H1 (cell line): Measurements from ENCODE around the gene MUC5B. TPM values are rescaled to one million over a fixed set of nuclear protein-coding genes. Genes with fewer than 3 reads are reported as not detected.
"Not testable (repeated sequence)": the region's sequence is repeated elsewhere in the genome, so short reads cannot be mapped to it uniquely, and the experiment has no call there.

Experiments
- CTCF ChIA-PET: fragments of 300-600 bp; sonication (Branson Sonifier 250); formaldehyde crosslinking; loops from one replicate; lab custom pipeline; 2021; ENCODE audit not compliant: partially characterized antibody; lab: Charles Lee
- POLR2A ChIA-PET: fragments of 300-600 bp; sonication (Branson Sonifier 250); formaldehyde crosslinking; loops from one replicate; lab custom pipeline; 2021; ENCODE audit warnings: inconsistent platforms; ENCODE audit not compliant: partially characterized antibody; lab: Charles Lee
- DNase-seq, 2 experiments: peaks; one replicate each; pipeline versions ENCODE4 v3.0.0 to v3.0.0-alpha.2; 2010 to 2022; ENCODE audit warnings: low spot score in 2 of 2, low read depth in 1 of 2, mixed read lengths in 1 of 2
- FAIRE-seq: peaks from 2 replicates; lab custom pipeline; 2011; peaks lifted over from hg19 to GRCh38; lab: Jason Lieb, UNC
- H2AFZ ChIP-seq: 2 replicates; pipeline ENCODE4 v1.8.1; 2012; ENCODE audit warnings: low read length, inconsistent platforms
- H2AK5ac ChIP-seq: 2 replicates; pipeline ENCODE4 v1.6.1; 2013; ENCODE audit warnings: low read depth, low read length
- H2BK120ac ChIP-seq: replicated peaks from 2 replicates; pipeline ENCODE3; 2013; ENCODE audit warnings: low read depth, low read length, inconsistent platforms
- H2BK12ac ChIP-seq: 2 replicates; pipeline ENCODE4 v1.6.1; 2013; ENCODE audit warnings: low read depth, low read length
- H2BK15ac ChIP-seq: 2 replicates; pipeline ENCODE4 v1.6.1; 2013; ENCODE audit warnings: low read length
- H2BK20ac ChIP-seq: 2 replicates; pipeline ENCODE4 v1.6.1; 2013; ENCODE audit warnings: low read length
- H2BK5ac ChIP-seq: 2 replicates; pipeline ENCODE4 v1.6.1; 2013; ENCODE audit warnings: low read depth, low read length
- H3K14ac ChIP-seq: 2 replicates; pipeline ENCODE4 v1.6.1; 2013; ENCODE audit warnings: inconsistent platforms; ENCODE audit not compliant: insufficient read length
- H3K18ac ChIP-seq: 2 replicates; pipeline ENCODE4 v1.6.1; 2013; ENCODE audit warnings: low read length; ENCODE audit errors: extremely low read depth
- H3K23ac ChIP-seq: 2 replicates; pipeline ENCODE4 v1.6.1; 2013; ENCODE audit warnings: inconsistent platforms; ENCODE audit not compliant: insufficient read length
- H3K23me2 ChIP-seq: 2 replicates; pipeline ENCODE4 v1.6.1; 2013; ENCODE audit warnings: low read depth, low read length
- H3K27ac ChIP-seq: 2 replicates; pipeline ENCODE4 v1.6.1; 2011; ENCODE audit warnings: low read depth, low read length, inconsistent platforms
- H3K27me3 ChIP-seq, 4 experiments: replicated peaks in 1 of 4; 1 replicate in 1 of 4; 2 replicates in 3 of 4; pipeline versions ENCODE4 v1.6.1 to v1.8.1; 2011 to 2013; ENCODE audit warnings: low read length in 3 of 4, mild to moderate bottlenecking in 3 of 4, inconsistent platforms in 2 of 4, mixed read lengths in 2 of 4, moderate library complexity in 1 of 4; ENCODE audit not compliant: control insufficient read depth in 3 of 4, insufficient read depth in 3 of 4; ENCODE audit errors: extremely low read depth in 1 of 4
- H3K36me3 ChIP-seq, 4 experiments: 2 replicates each; pipeline versions ENCODE4 v1.6.1 to v1.8.1; 2011 to 2013; ENCODE audit warnings: mild to moderate bottlenecking in 4 of 4, low read length in 3 of 4, moderate library complexity in 2 of 4, control low read depth in 1 of 4, inconsistent platforms in 1 of 4; ENCODE audit not compliant: insufficient read depth in 4 of 4, control insufficient read depth in 2 of 4
- H3K4ac ChIP-seq: replicated peaks from 2 replicates; pipeline ENCODE3; 2013; ENCODE audit warnings: low read length, low read depth, mixed read lengths, inconsistent platforms; ENCODE audit not compliant: insufficient read length
- H3K4me1 ChIP-seq, 4 experiments: replicated peaks in 1 of 4; 1 replicate in 1 of 4; 2 replicates in 3 of 4; pipeline versions ENCODE4 v1.6.1 to v1.8.1; 2011 to 2013; ENCODE audit warnings: low read length in 3 of 4, inconsistent platforms in 2 of 4, mixed read lengths in 1 of 4; ENCODE audit not compliant: insufficient read depth in 4 of 4, control insufficient read depth in 3 of 4
- H3K4me2 ChIP-seq, 2 experiments: 2 replicates each; pipeline versions ENCODE4 v1.6.1 to v1.8.1; 2011 to 2013; ENCODE audit warnings: low read depth in 2 of 2, low read length in 2 of 2, control low read depth in 1 of 2, inconsistent platforms in 1 of 2, mild to moderate bottlenecking in 1 of 2; ENCODE audit not compliant: insufficient read depth in 1 of 2
- H3K4me3 ChIP-seq, 4 experiments: fragments of 200-600, 300-600 bp in 1 of 4; sonication (generic), shearing (Covaris generic), sonication (Bioruptor Twin) in 1 of 4; 2 replicates each; pipeline versions ENCODE4 v1.5.1 to v1.8.1; 2011 to 2016; ENCODE audit warnings: low read length in 4 of 4, low read depth in 3 of 4, control low read depth in 2 of 4, inconsistent platforms in 2 of 4, mild to moderate bottlenecking in 2 of 4, mixed read lengths in 1 of 4, moderate library complexity in 1 of 4; ENCODE audit not compliant: insufficient read depth in 2 of 4; ENCODE audit errors: extremely low read depth in 1 of 4
- H3K56ac ChIP-seq: replicated peaks from 2 replicates; pipeline ENCODE3; 2013; ENCODE audit warnings: low read depth, mild to moderate bottlenecking, mixed read lengths, low read length, inconsistent platforms; ENCODE audit not compliant: insufficient read length
- H3K79me1 ChIP-seq: 2 replicates; pipeline ENCODE4 v1.6.1; 2013; ENCODE audit warnings: low read depth, low read length, control low read depth
- H3K79me2 ChIP-seq, 2 experiments: 2 replicates each; pipeline versions ENCODE4 v1.6.1 to v1.8.1; 2012 to 2013; ENCODE audit warnings: low read length in 2 of 2, mild to moderate bottlenecking in 2 of 2, inconsistent platforms in 1 of 2; ENCODE audit not compliant: insufficient read depth in 2 of 2, control insufficient read depth in 1 of 2
- H3K9ac ChIP-seq, 4 experiments: replicated peaks in 1 of 4; 1 replicate in 1 of 4; 2 replicates in 3 of 4; pipeline versions ENCODE4 v1.6.1 to v1.8.1; 2011 to 2013; ENCODE audit warnings: low read depth in 3 of 4, low read length in 3 of 4, control low read depth in 2 of 4, mild to moderate bottlenecking in 2 of 4, moderate library complexity in 2 of 4, inconsistent platforms in 1 of 4; ENCODE audit errors: extremely low read depth in 1 of 4
- H3K9me3 ChIP-seq, 2 experiments: 2 replicates each; pipeline versions ENCODE4 v1.6.1 to v1.8.1; 2012 to 2013; ENCODE audit warnings: mild to moderate bottlenecking in 2 of 2, moderate library complexity in 2 of 2, control low read depth in 1 of 2, inconsistent platforms in 1 of 2, low read depth in 1 of 2, low read length in 1 of 2, mixed read lengths in 1 of 2; ENCODE audit not compliant: insufficient read depth in 2 of 2
- H4K20me1 ChIP-seq, 2 experiments: replicated peaks in 1 of 2; 2 replicates each; pipeline versions ENCODE3 to v1.8.1; 2011 to 2013; ENCODE audit warnings: inconsistent platforms in 2 of 2, low read length in 2 of 2, mild to moderate bottlenecking in 1 of 2; ENCODE audit not compliant: insufficient read depth in 2 of 2, control insufficient read depth in 1 of 2
- H4K5ac ChIP-seq: 2 replicates; pipeline ENCODE4 v1.6.1; 2013; ENCODE audit warnings: low read length, low read depth, mixed read lengths, inconsistent platforms; ENCODE audit not compliant: insufficient read length
- H4K8ac ChIP-seq: 2 replicates; pipeline ENCODE4 v1.8.0; 2013; ENCODE audit warnings: mild to moderate bottlenecking, moderate library complexity, low read length, inconsistent platforms; ENCODE audit not compliant: insufficient read depth; ENCODE audit errors: extremely low read depth
- H4K91ac ChIP-seq: replicated peaks from 2 replicates; pipeline ENCODE3; 2013; ENCODE audit warnings: low read length, mixed read lengths, inconsistent platforms; ENCODE audit not compliant: insufficient read length
- WGBS, 2 experiments: shearing (Covaris generic) in 1 of 2; methylation state at CpG; one replicate each; pipeline versions ENCODE4 v1.1.6 to v1.1.7; 2013 to 2015; ENCODE audit warnings: low lambda C conversion rate in 2 of 2, mixed read lengths in 2 of 2, inconsistent platforms in 1 of 2, low coverage in 1 of 2, missing lambda C conversion rate in 1 of 2; ENCODE audit not compliant: insufficient replicate concordance in 2 of 2, insufficient coverage in 1 of 2, insufficient read length in 1 of 2; ENCODE audit errors: extremely low coverage in 1 of 2, missing lambda C conversion rate in 1 of 2; 5-methylcytosine and 5-hydroxymethylcytosine counted together
- polyA plus RNA-seq, 7 experiments: library from polyadenylated mRNA; depleted of rRNA in 3 of 7; stranded (reverse) in 5 of 7; unstranded in 2 of 7; fragments of >200 nt in 5 of 7; fragments of 200-250 nt in 2 of 7; gene quantifications; 1 replicate in 5 of 7; 2 replicates in 1 of 7; 4 replicates in 1 of 7; pipeline versions ENCODE4 v1.2.1 to v1.2.3, GENCODE V29; 2011 to 2013; ENCODE audit warnings: missing spikeins in 2 of 7, mixed read lengths in 2 of 7
- total RNA-seq: library from RNA; stranded (reverse); fragmentation: NEBNext Ultra II Directional; extraction: Animal tissue kit (Norgen Biotek cat#: 25700); gene quantifications from 2 replicates; pipeline ENCODE4 v1.2.1, GENCODE V29; 2021

The MUC5B gene
- total and polyA plus RNA-seq, 2 of the 8 experiments (the other 6 are each of a cell fraction or from before 2014, with no cell fraction given): 0.02 to 0.03 TPM

- H3K14ac ChIP-seq, H4K20me1 ChIP-seq, H4K8ac ChIP-seq, H2BK120ac ChIP-seq, H3K23ac ChIP-seq, H3K56ac ChIP-seq, H4K91ac ChIP-seq, H2AK5ac ChIP-seq, CTCF ChIA-PET, H3K4me2 ChIP-seq, H2BK5ac ChIP-seq, H2BK15ac ChIP-seq, H3K79me2 ChIP-seq, POLR2A ChIA-PET, H3K4me3 ChIP-seq, H4K5ac ChIP-seq, H2BK12ac ChIP-seq, H3K27ac ChIP-seq, H3K4ac ChIP-seq, H3K27me3 ChIP-seq, H3K36me3 ChIP-seq, FAIRE-seq, H2AFZ ChIP-seq, H3K4me1 ChIP-seq, H3K23me2 ChIP-seq, H3K18ac ChIP-seq, H3K9ac ChIP-seq, DNase-seq, H2BK20ac ChIP-seq, H3K79me1 ChIP-seq: not testable (repeated sequence)
- WGBS, 2 experiments: 79% methylated on average over 5 of the region's 12 CpGs; no CpG with 5 or more reads in 1 of the 2 experiments
- peaks cover 18 to 52% of the 10 kb centered on the region in 2 experiments; a peak in 3 of 4 replicates for H3K9me3 ChIP-seq
Observed at GRCh38 chr11:1189816-1190215, 33.0 kb upstream of the MUC5B start.

- H2AK5ac ChIP-seq, H3K4ac ChIP-seq, H3K23ac ChIP-seq, H3K18ac ChIP-seq, H3K36me3 ChIP-seq, H3K27ac ChIP-seq, H2BK12ac ChIP-seq, H3K56ac ChIP-seq, H3K4me3 ChIP-seq, H3K23me2 ChIP-seq, H4K8ac ChIP-seq, H3K79me2 ChIP-seq, H2BK5ac ChIP-seq, H3K14ac ChIP-seq, H3K4me1 ChIP-seq, H4K5ac ChIP-seq, H2BK15ac ChIP-seq, H3K79me1 ChIP-seq, H2BK120ac ChIP-seq, H3K27me3 ChIP-seq, H4K91ac ChIP-seq, CTCF ChIA-PET, H3K4me2 ChIP-seq, DNase-seq, H2BK20ac ChIP-seq, H2AFZ ChIP-seq, H4K20me1 ChIP-seq, POLR2A ChIA-PET, H3K9ac ChIP-seq: not testable (repeated sequence)
- H3K9me3 ChIP-seq: peaks cover 13 to 44% of the 10 kb centered on the region in 2 experiments; a peak in 3 of 4 replicates
- 83% methylated on average over 12 of the region's 22 CpGs; no CpG with 5 or more reads in 1 of the 2 experiments for WGBS, 2 experiments
- FAIRE-seq: peak; percentile 92
Observed at GRCh38 chr11:1191786-1192470, 30.9 kb upstream of the MUC5B start.
